HG02763 (cell line): ENCODE measurements around the gene PLEKHA1.

Experiments
- ATAC-seq: cut with Tn5 transposase; IDR thresholded peaks from one replicate; pipeline ENCODE4 v1.9.1; 2021; ENCODE audit warnings: mild to moderate bottlenecking, moderate library complexity; ENCODE audit not compliant: unreplicated experiment

Gene PLEKHA1

DNA sequence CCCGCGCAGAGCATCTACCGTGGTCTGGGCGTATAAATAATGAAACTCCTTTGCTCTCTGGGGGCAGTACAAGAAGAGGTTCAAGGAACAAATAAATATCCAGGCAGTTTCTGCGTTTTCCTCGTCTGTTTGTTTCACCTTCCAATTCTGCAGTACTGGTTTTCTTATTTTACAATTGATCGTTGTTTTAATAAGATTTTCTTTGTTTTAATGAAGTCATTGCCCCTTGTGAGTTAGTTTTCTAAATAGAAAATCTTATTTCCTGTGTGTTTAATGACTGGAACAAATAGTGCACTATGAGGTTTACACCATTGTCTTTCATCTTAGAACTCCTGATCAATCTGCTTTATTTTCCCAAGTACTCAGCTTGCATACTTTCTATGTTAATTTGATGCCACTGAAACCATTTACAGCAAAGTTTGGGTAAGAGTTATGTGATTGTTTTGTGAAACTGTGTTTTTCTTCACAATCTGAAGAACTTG is 1.2 kb downstream of the PLEKHA1 start:
- ATAC-seq = no peak

DNA sequence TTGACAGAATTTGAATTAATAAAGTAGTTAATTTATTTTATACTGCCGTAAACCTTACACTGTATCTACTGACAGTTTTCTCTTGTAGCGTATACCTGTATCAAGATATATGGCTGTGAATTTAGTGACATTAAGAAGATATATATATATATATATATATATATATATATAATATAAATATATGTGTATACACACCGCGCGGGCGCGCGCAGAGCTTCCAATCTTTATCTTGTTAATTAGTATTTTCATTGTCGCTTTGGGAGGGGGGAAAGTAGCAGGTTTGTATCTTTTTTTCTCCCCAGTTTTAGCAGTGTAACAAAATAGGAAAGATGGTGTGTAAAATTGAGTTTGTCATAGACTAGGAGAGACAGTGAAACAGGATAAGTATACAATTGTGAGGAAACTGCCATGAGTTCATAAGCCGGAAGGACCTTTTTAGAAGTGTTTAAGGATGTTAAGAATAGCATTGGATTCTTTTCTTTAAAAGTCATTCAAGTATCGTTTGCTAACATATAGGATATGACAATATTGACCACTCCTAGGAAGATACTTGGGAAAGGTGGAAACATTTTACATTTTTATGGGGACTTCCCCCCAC is 2.0 kb downstream of the PLEKHA1 start:
- no peak for ATAC-seq

DNA sequence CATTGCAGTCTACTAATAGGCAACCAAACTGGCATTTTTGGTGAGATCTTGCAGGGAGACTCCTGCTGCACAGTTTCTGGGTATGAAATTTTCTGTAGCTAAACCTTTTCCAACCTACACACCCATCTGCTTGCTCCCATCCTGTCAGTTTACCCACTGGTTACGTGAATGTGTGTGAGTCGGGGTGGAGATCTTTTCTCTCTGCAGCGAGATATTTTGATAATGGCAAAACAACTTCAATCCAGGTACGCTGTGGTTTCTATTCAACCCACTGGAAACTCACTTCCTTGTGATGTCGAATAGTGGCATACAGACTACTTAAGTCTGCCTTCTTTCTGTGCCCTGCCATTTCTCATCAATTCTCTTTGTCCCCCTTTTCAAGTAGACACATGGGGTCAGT is 4.5 kb downstream of the PLEKHA1 start:
- no peak for ATAC-seq

DNA sequence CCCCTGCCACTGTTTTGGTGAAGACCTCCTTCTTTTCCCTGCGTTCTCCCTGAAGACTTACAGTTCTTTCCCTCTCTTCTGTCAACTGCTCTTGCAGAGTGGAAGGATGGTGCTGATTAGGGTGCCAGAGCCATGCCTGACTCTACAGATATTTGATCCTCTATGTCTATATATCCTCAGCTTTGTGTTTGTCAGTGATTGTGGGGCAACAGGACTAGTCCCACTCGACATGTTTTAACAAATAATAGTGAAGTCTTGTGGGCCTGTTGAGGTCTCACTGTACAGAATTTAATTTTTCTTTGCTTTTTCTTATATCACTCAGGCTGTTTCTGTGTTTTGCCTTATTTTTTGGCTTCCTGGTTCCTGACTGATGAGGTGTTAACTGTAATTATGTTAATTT is 5.0 kb downstream of the PLEKHA1 start:
- no peak for ATAC-seq

DNA sequence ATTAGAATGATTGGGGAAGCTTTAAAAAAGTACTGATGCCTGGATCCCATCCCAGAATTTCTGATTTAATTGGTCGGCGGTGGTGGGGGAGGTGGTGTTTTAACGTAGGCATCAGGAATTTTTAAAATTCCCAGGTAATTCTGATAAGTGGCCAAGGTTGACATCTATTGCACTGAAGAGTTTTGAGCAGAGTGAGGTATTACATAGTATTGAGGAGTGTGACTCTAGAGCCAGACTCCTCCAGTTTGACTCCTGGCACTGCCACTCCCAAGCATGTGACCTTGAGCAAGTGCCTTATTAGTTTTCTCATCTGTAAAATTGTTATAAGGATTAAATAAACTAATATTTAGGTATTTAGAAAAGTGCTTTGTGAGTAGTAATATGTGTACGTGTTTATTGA is 6.2 kb downstream of the PLEKHA1 start:
- no peak for ATAC-seq

DNA sequence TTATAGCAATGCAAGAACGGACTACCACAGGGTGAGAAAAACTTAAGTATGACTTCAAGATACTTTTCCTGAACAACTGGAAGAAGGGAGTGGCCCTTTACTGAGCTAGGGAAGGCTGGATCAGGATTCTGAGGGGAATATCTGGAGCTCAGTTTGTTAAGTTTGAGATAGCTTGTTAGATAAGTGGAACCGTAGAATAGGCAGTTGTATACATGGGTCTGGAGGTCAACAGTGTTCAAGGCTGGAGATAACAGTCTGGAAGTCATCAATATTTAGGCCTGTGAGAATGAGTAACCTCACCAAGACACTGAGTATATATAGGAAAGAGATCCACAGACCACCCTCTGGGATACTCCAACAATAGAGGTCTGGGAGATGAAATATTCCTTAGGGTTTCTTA is 7.2 kb downstream of the PLEKHA1 start:
- ATAC-seq = no peak

DNA sequence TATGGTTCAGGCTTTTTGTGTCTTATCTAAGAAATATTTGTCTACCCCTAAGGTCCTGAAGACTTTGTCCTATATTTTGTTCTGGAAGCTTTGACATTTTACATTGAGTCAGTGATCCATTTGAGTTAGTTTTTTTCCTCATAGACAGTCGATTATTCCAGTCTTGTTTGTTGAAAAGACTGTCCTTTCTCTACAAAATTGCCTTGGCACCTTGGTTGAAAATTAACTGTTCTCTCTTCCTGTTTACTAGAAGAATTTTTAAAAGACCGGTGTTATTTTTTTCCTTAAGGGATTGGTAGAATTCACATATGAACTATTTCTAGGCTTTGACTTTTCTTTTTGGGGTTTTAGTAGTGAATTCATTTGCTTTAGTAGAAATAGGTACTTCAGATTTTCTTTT is 12.0 kb downstream of the PLEKHA1 start:
- no peak for ATAC-seq

DNA sequence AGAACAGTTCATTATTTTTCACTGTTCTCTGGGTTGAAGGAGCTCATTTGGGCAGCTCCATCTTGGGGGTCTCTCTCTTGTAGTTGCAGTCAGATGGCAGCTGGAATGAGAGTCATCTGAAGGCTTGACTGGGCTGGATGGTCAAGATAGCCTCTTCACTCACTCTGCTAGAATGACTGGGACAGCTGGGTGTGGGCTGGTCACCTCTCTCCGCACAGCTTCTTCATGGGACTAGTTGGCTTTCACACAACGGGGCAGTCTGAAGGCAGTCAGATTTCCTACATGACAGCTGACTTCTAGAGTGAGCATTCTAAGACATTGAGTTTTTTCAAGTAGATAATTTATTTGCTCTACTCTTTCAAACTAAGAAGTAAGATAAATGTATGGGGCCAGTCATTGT is 13.1 kb downstream of the PLEKHA1 start:
- ATAC-seq = no peak

DNA sequence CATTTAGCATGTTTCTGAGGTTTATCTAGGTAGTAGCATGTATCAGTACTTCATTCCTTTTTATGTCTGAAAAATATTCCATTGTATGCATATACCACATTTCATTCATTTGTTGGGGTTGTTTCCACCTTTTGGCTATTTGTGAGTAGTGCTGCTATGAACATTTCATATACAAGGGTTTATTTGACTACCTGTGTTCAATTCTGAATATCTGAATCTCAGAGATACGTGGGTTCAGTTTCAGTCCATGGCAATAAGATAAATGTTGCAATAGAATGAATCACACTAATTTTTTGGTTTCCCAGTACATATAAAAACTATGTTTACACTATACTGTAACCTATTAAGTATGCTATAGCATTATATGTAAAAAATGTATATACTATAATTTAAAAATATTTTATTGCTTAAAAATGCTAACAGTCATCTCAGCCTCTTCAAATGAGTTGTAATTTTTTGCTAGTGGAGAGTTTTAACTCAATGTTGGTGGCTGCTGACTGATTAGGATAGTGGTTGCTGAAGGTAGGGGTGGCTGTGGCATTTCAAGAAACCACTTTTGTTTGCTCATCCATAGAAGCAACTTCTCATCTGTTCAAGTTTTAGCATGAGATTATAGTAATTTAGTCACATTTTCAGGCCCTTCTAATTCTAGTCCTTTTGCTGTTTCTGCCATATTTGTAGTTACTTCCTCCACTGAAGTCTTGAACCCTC is 13.9 kb downstream of the PLEKHA1 start:
- ATAC-seq = no peak

DNA sequence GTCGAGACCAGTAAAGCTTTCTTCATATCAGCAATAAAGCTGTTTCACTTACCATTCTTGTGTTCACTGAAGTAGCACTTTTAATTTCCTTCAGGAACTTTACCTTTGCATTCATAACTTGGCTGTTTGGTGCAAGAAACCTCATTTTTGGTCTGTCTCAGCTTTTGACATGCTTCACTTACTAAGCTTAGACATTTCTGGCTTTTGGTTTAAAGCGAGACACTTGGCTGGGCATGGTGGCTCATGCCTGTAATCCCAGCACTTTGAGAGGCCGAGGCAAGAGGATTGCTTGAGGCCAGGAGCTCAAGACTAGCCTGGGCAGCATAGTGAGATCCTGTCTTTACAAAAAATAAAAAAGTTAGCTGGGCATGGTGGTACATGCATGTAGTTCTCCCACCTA is 15.8 kb downstream of the PLEKHA1 start:
- ATAC-seq = no peak

DNA sequence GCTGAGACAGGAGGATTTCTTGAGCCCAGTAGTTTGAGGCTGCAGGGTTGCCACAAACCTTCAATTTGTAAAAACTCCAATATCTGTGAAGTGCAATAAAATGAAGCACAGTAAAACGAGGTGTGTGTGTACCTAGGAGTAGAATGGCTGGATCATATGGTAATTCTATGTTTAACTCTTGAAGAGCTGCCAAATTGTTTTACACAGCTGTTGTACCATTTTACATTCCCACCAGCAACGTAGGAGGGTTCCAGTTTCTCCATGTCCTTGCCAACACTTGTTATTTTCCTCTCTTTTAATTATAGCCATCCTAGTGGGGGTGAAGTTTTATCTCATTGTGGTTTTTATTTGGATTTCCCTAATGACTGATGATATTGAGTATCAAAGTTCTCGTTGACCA is 16.2 kb downstream of the PLEKHA1 start:
- no peak for ATAC-seq

DNA sequence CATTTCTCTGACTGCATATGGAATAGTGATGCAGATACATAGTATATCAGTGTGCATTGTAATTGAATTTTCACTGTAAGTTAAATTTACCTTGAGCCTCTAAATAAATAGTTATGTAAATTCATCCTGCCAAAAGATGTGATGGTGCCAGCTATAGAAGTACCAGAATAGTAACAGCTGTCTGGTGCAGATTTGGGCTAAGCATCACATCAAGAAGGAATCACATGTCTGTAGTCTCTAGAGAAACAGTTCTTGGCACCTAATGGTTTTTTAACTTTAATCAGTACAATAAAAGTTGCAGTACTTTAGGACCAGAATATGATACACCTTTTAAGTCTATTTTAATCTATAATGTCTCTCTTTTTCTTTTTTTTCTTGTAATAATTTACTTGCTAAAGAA is 17.4 kb downstream of the PLEKHA1 start:
- ATAC-seq = no peak

DNA sequence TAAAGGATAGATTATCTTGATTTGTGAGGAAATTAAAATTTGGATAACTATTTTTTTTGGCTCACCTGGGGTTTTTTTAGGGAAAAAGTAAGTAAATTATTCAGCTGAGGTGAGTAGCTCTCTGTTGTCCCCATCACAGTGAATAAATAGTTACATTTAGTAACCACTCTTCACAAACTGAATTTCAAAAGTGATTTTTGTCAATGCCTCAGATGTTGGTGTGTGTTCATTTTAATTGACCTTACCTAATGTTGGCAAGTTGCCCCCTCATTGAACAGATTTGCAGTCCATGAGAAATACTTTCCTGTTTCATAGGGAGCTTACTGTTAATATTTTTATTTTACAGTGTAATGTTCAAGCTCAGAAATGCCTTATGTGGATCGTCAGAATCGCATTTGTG is 18.3 kb downstream of the PLEKHA1 start:
- ATAC-seq = no peak

DNA sequence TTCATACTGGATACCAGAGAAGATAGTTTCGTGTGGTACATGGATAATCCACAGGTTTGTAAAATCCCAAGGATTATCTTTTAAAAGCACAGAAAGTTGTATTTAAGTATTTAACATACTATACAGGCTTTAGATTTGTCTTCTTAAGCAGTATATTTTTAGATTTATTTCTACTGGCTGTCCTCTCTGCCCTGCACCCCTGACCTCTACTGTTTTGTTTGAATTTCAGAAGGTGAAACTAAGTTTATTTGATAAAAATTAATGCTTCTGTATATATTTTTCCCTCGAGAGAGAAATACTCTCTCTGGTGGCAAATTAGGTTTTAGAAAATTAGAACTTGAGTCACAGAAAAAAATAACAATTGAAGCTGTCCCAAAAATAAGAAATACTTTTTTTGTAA is 18.8 kb downstream of the PLEKHA1 start:
- no peak for ATAC-seq

DNA sequence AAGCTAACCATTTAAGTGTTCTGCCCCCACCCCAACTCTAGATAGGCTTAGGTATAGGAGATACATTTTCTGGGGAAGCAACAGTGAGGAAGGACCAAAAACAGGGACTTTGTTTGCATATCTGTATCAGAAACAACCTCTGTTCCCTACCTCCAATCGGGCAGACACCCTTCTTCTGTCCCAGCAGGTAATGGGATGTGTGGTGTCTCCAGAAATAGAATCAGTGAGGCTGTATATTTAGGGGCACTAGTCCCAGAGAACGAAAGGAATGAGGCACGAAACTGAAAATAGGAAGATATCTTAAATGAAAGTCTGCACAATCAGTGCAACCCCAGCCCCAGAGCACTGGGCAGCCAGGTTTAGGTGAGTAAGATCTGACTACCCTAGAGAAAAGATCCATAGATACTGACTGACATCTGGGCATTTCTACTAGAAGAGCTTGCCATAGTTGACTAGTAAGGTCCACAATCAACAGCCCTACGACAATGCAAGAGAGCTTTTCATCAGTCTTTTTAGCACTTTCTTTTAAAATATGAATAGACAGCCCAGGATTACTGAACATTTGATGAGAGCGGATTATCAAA is 28.1 kb downstream of the PLEKHA1 start:
- no peak for ATAC-seq

DNA sequence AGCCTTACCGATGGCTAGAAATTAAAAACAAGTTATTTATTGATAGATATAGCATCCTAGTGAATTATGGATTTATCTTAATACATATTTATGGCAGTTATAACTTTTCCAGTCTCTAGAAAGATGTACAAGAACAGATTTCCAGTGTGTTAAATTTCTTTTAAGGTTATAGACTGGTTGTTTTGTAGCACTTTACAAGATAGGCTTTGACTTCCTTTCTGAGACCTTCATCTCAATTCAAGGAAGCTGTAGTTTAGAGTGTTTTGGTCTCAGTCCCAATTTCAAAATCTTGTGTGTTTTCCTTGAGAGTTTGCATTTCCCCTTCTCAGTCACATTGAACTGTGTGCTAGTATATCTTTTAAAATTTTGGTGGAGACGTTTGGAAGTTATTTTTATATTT is 30.1 kb downstream of the PLEKHA1 start:
- ATAC-seq = no peak

DNA sequence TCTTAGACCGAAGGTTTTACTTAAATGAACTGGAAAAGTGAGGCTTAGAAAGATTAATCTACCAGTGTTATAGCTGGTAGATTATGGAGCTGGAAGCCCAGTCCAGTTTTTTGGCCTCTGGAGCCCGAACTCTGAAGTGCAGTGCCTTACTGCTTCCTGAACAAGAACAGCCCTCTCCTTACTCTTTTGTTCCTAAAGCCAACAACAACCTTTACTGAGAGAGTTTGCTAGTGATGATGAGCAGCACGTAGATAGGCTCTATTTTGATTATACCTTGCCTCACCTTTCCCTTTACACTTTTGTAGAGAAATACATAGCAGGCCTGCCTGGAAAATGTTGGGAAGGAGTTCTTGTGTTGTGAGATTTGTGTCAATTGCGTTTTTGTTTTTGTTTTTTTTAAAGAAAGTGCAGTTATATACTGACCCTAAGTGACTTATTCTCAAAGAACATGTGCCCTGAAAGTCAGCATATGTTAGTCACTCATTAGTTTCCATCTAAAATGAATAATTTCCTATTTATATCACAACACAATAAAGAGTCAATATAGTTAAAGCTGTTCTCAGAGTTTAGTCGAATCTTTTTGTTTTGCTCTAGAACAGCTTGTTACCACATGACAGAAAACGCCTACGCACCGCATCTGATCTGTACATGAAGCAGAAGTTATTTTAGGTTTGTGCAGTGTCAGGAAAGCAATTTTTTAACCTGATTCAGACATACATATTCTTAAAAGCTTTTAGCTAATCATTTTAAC is 33.0 kb downstream of the PLEKHA1 start:
- no peak for ATAC-seq

DNA sequence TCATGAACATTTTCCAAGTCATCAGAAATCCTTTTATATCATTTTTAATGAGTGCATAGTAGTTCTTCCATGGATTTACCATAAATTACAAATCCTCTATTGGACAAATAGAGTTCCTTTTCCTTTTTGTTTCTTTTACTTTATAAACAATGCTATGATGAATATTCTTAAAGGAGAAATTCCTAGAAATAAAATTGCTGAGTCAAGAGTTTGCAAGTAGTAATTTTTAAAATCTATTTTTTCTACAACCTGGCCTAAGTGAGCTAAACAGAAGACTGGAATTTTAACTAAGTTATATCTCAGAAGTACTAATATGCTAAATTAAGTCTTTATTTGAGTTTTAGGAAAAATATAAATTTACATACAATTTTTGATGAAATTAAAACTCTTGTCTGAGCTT is 38.8 kb downstream of the PLEKHA1 start:
- ATAC-seq = no peak

DNA sequence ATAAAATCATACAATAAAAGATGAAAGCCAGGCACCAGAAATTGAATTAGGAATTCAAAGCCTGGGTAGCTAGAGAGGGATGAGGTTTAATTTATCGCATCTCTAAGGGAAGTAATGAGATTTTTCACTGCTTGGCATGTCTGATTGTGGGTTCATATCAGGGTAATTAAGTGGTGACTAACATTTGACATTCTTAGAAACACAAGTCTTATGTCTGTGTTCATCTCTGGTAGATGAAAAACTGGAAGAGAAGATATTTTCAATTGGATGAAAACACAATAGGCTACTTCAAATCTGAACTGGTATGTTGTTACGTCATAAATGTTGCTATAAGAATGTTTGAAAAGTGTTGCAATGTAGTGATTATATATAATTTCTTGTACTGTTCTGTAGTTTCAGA is 43.2 kb downstream of the PLEKHA1 start:
- ATAC-seq = no peak

DNA sequence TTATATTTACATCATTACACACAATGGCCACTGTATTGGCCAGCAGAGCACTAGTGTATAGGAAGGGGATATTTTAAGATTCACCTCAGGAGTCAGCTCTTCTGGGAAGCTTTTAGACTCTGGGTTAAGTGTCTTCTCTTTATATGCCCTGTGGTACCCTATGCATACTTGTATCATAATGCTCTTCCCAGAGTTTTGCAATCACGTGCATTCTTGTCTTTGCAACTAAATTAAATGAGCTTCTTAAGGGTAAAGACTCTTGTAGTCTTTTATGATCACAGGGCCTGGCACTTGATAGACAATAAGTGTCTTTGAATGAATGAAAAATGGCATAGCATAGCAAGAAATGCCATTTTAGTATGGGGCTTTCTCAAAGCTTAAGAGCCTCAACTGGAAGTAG is 44.5 kb downstream of the PLEKHA1 start:
- no peak for ATAC-seq

DNA sequence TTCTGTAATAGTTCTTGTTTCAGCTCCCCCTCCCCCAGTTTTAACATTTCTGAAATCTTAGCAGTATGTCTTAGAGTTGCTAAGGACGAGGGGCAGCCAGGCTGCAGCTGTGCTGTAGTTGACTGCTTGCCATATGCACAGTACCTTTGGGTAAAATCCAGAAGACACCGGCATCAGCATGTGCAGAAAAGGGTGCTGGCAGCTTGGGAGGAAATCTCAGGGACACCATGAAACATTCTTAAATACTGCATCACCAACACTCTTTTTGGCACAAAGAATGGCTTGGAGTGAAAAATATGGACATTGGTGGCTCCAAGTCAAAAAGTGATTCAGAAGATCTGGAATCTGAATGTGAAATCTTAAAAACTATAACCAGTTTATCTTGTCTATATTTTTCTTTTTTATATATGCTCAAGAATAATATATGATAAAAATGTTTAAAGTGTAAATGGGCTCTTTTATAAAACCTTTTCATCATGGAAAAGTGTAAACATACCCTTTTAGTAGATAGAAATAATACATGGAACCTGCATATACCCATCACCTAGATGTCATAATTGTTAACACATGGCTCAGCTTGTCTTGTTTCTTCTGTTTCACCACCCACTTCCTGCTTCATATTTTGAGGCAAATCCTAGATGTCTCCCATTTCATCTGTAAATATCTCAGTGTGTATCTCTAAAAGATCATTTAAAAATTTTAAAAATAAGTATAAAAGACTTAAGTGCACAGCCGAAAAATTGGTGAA is 45.5 kb downstream of the PLEKHA1 start:
- ATAC-seq = no peak
